ENCODE data around the gene TBC1D2B.
A peak's percentile ranks its signal among the peaks of the same experiment; 100 is the strongest.
"Not testable (repeated sequence)": the region's sequence is repeated elsewhere in the genome, so short reads cannot be mapped to it uniquely, and the experiment has no call there.

TBC1D2B gene

GRCh38 chr15:77999486-77999885, 78.0 kb downstream of the TBC1D2B start:
- DNase-seq: no peak

DNA sequence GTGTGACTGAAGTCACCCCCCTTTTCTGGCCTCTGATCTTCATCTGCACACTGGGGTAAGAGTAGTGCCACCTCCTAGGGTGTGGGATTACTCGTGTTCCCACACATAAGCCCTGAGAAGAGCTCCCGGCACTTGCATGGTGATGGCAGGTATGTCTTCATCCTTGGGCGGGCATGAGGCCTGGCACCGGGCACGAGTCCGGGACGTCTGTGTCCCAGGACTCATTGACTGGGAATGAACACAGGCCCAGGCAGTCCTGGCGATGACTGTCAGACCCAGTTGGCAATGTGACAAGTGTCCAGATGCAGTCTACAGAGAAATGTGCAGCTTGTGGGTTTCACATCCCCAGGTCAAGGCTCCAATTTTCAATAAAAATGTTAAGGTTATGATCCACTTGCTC, 78.9 kb downstream of the TBC1D2B start:
- DNase-seq: no peak

GRCh38 chr15:77997761-77998554, 79.6 kb downstream of the TBC1D2B start:
- not testable (repeated sequence) for DNase-seq

- DNase-seq: not testable (repeated sequence)
Observed at GRCh38 chr15:77997221-77997620, 80.3 kb downstream of the TBC1D2B start.

DNA sequence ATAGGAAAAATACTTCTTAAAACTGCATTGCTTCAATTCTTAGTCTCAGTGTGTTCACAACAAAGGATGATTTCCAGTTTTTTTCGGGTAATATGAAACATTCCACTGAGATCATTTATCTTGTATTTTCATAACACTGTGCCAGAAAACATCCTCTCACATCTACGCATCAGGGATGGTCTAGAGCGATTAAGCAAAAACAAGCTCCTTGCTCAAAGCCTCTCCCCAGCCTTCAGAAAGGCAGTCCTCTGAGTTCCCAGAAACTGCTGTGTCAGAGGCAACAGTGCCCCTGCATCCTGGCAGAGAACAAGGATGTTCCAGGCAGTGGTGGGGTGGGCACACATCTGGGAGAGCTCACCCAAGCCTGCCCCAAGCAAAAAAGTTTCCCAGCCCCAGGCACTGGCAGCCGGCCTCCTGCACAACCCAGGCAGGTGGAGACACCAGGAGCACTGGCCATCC, 80.8 kb downstream of the TBC1D2B start:
- DNase-seq: not testable (repeated sequence)

- DNase-seq: not testable (repeated sequence)
Observed at GRCh38 chr15:77996226-77996625, 81.3 kb downstream of the TBC1D2B start.

GRCh38 chr15:77995537-77995918, 82.0 kb downstream of the TBC1D2B start:
- not testable (repeated sequence) for DNase-seq

- not testable (repeated sequence) for DNase-seq
Observed at GRCh38 chr15:77994893-77995536, 82.5 kb downstream of the TBC1D2B start.

DNA sequence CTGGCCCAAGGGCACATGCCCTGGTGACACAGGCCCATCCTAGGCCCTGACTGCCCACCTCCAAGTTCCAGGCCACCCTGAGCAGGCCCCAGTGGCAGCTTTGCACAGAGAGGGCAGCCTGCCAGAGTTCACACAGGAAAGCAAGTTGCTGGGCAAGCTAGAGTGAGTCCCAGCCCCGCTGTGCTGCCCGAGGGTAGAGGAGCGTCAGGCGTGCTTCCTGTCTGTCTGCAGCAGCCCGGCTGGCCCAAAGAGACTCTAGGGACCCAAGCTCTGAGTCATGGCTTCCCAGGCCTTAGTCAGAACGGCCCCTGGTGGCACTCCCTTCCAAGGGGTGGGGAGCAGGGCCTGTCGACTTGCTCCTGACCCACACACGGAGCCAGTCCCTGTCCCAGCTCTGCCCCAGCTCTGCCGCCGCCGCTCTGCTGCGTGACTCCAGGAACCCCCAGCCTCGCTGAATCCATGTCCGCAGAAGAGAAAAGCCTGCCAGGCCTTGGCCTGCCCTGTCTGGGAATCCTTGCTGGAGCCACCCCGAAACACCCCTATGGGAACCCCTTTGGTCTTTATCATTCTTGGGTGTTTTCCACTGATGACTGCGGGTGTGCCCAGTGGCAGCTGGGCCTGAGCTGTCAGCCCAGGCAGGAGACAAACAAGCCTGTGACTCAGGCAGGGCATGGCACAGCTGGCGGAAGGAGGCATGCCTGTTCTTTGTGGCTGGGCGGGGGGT, 83.4 kb downstream of the TBC1D2B start:
- DNase-seq: peak; percentile 26

- DNase-seq: no peak
Observed at GRCh38 chr15:77993374-77993911, 84.1 kb downstream of the TBC1D2B start.

DNA sequence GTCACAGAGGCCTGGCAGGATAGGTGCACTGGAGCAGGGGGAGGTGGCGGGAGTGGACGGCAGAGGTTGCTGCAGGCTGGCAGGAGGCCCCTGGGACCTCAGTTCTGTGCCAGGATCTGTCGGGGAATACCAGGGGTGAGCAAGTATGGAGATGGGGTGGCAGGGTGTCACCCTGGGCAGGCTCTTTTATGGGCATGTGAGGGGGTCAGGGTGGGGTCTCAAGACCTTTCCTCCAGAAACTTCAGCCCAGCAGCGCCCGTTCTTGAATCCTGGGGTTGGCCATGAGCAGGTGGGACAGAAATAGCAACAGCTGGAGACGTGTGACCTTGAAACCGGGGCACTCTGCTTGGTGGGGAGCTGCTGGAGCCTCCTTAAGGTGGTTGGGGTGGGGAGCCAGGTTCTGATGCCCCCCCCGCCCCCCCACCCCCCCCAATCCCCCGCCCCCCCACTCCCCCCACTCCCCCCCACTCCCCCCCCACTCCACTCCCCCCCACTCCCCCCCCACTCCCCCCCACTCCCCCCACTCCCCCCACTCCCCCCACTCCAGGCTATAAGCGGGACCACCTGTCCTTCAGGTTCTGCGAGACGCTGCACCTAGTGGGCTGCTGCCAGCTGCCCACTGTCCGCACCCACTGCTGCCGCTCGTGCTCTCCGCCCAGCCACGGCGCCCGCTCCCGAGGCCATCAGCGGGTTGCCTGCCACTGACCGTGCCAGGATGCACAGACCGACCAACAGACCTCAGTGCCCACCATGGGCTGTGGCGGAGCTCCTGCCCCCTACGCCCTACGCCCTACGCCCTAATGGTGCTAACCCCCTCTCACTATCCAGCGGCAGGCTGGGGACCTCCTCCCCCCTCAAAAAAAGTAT, 84.9 kb downstream of the TBC1D2B start:
- no peak for DNase-seq

- not testable (repeated sequence) for DNase-seq
Observed at GRCh38 chr15:77991658-77992201, 85.8 kb downstream of the TBC1D2B start.

DNA sequence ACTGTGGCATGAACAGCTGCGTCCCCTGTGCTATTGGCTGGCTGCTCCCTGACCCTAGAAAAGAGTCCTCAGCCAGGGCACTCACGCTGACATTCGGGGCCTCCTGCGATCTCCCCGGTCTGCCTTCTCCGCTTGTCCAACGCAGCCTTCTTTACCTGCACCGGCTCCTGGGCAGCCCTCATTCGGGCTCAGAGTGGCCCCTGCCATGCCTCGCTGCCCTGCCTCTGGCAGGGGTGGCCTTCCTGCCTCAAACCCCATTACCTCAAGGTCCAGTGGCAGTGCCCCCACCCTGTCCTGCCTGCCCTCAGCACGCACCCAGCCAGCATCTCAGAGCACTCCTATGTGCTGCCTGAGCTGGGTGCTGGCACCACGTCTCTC, 86.5 kb downstream of the TBC1D2B start:
- DNase-seq: no peak

DNA sequence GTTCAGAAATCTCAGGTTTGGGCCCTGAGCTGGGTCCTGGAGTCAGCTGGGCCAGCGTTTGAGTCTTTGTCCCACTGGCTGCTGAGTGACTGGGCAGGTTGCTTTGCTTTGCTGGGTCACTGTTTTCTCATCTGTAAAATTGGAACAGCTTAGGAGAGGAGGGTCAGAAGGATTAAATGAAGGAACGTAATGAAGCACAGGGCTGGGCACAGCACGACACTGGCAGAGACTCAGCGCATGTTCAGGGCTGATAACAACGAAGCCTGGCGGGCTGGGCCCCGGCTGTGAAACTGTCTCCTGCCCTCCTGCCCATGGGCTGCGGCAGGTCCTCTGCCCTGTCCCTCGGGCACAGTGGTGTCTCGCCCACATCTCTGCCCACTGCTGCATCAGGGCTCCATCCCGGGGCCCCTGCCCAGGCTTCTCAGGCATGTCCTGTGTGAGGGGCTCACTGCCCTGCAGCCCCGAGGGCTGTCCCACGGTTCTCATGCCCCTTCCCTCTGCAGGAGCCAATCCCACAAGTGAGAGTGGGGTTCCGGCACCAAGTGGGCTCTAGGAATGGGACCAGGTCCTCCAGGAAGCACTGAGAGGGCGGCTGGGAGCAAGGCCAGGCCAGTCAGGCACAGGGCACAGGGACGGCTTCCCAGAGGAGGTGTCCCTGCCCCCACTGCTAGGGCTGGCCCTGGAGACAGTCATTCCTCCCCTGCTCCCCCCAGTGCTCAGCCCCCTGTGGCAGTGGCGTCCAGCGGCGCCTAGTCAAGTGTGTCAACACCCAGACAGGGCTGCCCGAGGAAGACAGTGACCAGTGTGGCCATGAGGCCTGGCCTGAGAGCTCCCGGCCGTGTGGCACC, 88.0 kb downstream of the TBC1D2B start:
- no peak for DNase-seq

DNA sequence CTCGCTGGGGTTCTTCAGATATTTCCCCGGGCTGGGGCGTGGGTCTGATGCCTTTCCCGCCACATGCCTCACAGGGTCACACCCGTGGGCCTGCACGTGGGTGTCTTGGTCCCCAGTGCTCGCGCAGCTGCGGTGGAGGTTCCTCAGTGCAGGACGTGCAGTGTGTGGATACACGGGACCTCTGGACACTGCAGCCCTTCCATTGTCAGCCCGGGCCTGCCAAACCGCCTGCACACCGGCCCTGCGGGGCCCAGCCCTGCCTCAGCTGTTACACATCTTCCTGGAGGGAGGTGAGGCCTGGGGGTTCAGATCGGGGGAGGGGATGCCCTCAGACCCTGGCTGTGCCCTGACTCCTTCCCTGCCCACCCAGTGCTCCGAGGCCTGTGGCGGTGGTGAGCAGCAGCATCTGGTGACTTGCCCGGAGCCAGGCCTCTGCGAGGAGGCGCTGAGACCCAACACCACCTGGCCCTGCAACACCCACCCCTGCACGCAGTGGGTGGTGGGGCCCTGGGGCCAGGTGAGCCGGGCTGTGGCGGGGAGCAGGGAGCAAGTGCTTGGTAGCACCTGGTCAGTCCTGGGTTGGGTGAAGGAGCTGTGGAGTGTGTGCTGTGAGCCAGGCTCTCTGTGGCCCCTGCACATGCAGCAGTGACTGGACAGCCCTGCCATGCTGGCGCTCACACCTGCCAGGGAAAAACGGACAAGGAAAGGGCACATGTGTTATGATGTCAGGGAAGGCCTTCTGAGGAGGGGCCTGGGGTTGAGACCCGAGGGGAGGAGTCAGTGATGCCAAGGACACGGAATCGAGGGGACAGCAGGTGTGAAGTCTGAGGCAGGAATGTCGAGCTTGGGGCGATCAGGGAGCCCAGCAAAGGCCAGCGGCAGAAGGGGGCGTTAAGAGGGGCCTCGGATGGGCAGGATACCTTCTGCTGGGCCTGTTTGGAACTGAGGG, 88.9 kb downstream of the TBC1D2B start:
- DNase-seq: no peak

DNA sequence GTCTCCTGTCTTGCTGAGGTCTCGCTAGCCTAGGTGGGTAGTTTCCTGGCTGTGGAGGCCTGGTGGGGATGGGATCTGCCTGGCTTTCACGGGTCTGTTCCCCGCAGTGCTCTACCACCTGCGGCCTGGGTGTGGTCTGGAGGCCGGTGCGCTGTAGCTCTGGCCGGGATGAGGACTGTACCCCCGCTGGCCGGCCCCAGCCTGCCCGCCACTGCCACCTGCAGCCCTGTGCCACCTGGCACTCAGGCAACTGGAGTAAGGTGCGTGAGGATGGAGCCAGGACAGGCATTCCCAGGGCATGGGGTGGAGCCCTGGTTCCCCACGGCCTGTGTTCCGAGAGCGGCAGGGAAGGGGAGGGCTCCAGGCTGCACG, 89.8 kb downstream of the TBC1D2B start:
- DNase-seq: not testable (repeated sequence)

DNA sequence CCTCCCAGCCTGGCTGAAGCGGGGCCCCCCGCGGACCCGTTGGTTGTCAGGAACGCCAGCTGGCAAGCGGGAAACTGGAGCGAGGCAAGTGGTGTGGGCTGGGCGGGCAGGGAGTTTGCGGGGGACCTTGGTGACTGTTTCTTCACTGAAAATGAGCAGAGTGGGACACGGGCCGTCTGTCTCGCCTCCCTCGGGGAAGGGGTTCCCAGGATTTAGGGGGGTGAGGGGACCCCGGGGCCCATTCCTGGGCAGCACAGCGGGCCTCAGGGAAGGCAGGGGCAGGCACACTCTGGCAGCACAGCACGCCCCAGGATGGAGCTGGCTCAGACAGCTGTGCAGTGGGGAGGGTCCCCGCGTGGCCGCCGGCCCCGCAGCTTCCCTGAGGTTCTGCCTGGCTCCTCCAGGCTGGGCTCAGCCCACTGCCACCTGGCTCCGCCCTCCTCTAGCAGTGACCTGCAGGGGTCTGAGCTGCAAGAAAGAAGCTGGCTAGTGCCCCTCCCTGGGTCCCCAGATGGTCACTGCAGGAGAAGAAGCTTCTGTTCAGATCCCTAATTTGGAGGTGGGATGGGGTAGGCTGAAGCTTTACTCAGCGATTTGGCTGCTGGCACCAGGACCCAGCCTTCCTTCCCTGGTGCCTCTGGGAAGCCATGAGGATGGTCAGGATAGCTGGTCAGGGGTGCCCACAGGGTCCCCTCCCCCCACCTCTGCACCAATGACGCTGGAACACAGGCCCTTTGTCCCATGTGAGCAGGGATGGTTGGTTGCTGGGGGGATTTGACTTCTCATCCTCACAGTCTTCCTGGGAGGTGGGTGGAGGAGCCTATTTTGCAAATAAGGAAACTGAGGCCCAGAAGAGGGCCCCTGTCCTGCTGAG, 90.4 kb downstream of the TBC1D2B start:
- DNase-seq: no peak

- no peak for DNase-seq
Observed at GRCh38 chr15:77985931-77986480, 91.5 kb downstream of the TBC1D2B start.

All from stimulated activated CD4-positive, alpha-beta T cell treated with anti-CD3 and anti-CD28 coated beads, Interleukin-1b, Interleukin-23, amount 100 ng/mL, for 48 hours (primary cell).